HG03439 (cell line): Measurements from ENCODE around the gene EREG.
"Not testable (repeated sequence)": the region's sequence is repeated elsewhere in the genome, so short reads cannot be mapped to it uniquely, and the experiment has no call there.

ENCODE experiments used
- ATAC-seq: cut with Tn5 transposase; IDR thresholded peaks from one replicate; pipeline ENCODE4 v1.9.1; 2021; ENCODE audit warnings: mild to moderate bottlenecking, moderate library complexity; ENCODE audit not compliant: unreplicated experiment

EREG gene

GRCh38 chr4:74340421-74340820 is 24.5 kb upstream of the EREG start:
- ATAC-seq = not testable (repeated sequence)

- ATAC-seq = no peak
Measured at GRCh38 chr4:74344031-74344430, 20.9 kb upstream of the EREG start.

GRCh38 chr4:74353858-74354257 is 11.1 kb upstream of the EREG start:
- ATAC-seq = no peak

GRCh38 chr4:74357965-74358364 is 7.0 kb upstream of the EREG start:
- no peak for ATAC-seq

GRCh38 chr4:74361671-74362070 is 3.3 kb upstream of the EREG start:
- ATAC-seq = no peak

GRCh38 chr4:74362347-74362746 is 2.6 kb upstream of the EREG start:
- no peak for ATAC-seq

GRCh38 chr4:74364256-74364651 is 691 bp upstream of the EREG start:
- ATAC-seq = no peak

GRCh38 chr4:74365761-74366160 is 816 bp downstream of the EREG start:
- no peak for ATAC-seq

GRCh38 chr4:74366367-74366911 is 1.5 kb downstream of the EREG start:
- peak; percentile 52 for ATAC-seq

- no peak for ATAC-seq
Measured at GRCh38 chr4:74367656-74368290, 2.8 kb downstream of the EREG start.

GRCh38 chr4:74368596-74368995 is 3.7 kb downstream of the EREG start:
- ATAC-seq = no peak

- no peak for ATAC-seq
Measured at GRCh38 chr4:74369855-74370254, 4.9 kb downstream of the EREG start.

GRCh38 chr4:74370912-74371311 is 6.0 kb downstream of the EREG start:
- peak; percentile 82 for ATAC-seq

- ATAC-seq = no peak
Measured at GRCh38 chr4:74374128-74374527, 9.2 kb downstream of the EREG start.

- ATAC-seq = no peak
Measured at GRCh38 chr4:74374561-74375327, 9.8 kb downstream of the EREG start.

- no peak for ATAC-seq
Measured at GRCh38 chr4:74375824-74376426, 11.0 kb downstream of the EREG start.

- ATAC-seq = no peak
Measured at GRCh38 chr4:74376888-74377483, 12.0 kb downstream of the EREG start.

GRCh38 chr4:74377714-74378113 is 12.8 kb downstream of the EREG start:
- ATAC-seq = no peak

GRCh38 chr4:74378573-74378972 is 13.6 kb downstream of the EREG start:
- no peak for ATAC-seq

GRCh38 chr4:74379912-74380311 is 15.0 kb downstream of the EREG start:
- ATAC-seq = no peak

- no peak for ATAC-seq
Measured at GRCh38 chr4:74385386-74385785, 20.4 kb downstream of the EREG start.
